Bronchial epithelial cell (primary cell): ENCODE results near the gene RCE1. TPM values are rescaled to one million over a fixed set of nuclear protein-coding genes. Genes with fewer than 3 reads are reported as not detected.

Source experiments
- DNase-seq: peaks from one replicate; pipeline ENCODE4 v3.0.0-alpha.2; 2010; ENCODE audit warnings: low read depth
- FAIRE-seq: peaks from 2 replicates; lab custom pipeline; 2011; peaks lifted over from hg19 to GRCh38; lab: Jason Lieb, UNC
- H3K27me3 ChIP-seq: 2 replicates; pipeline ENCODE4 v1.5.1; 2011; ENCODE audit warnings: low read length; ENCODE audit not compliant: control insufficient read depth, insufficient read depth
- H3K36me3 ChIP-seq: 2 replicates; pipeline ENCODE4 v1.5.1; 2011; ENCODE audit warnings: low read length; ENCODE audit not compliant: control insufficient read depth, insufficient read depth
- H3K4me3 ChIP-seq: 2 replicates; pipeline ENCODE4 v1.5.1; 2011; ENCODE audit warnings: mild to moderate bottlenecking, low read depth, low read length, control low read depth
- total RNA-seq: library from RNA; depleted of rRNA; stranded (reverse); fragments of >200 nt; gene quantifications from 2 replicates; pipeline ENCODE4 v1.2.1, GENCODE V29; 2014
- TF ChIP-seq, protein P1 (sequence below): IDR thresholded peaks from 2 replicates; pipeline ENCODE4 v1.5.1; 2011; ENCODE audit warnings: mild to moderate bottlenecking, moderate library complexity, low read length, control low read depth, inconsistent platforms; ENCODE audit not compliant: insufficient read depth, severe bottlenecking

Gene RCE1
- total RNA-seq, 1 donor from 2014 or later: 17.4 TPM

DNA sequence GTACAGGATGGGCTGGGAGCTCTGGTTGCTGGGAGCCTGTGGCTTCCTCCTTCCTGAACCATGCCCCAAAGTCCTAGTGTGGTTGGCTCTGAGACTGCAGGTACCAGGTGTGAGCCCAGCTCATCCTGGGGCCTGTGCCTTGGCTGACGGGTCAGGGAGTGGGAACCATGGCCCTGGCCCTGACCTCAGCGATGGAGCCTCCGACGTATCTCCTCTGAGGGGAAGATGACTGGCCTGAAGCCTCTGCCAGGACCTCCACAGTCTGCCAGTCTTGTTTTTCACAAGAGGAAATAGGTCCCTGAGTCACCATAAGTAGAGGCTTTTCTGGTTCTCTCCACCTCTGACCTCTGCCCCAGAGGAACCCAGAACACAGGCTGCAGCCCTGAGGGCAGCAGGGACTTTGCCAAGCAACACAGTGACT is 3.4 kb downstream of the RCE1 start:
- Histone ChIP-seq H3K4me3 (no peak overlapping the region), H3K36me3 (peaks cover 27% of the 10 kb centered on the region), H3K27me3 (no peaks in the 10 kb centered on the region)
- TF ChIP-seq, protein P1, sequence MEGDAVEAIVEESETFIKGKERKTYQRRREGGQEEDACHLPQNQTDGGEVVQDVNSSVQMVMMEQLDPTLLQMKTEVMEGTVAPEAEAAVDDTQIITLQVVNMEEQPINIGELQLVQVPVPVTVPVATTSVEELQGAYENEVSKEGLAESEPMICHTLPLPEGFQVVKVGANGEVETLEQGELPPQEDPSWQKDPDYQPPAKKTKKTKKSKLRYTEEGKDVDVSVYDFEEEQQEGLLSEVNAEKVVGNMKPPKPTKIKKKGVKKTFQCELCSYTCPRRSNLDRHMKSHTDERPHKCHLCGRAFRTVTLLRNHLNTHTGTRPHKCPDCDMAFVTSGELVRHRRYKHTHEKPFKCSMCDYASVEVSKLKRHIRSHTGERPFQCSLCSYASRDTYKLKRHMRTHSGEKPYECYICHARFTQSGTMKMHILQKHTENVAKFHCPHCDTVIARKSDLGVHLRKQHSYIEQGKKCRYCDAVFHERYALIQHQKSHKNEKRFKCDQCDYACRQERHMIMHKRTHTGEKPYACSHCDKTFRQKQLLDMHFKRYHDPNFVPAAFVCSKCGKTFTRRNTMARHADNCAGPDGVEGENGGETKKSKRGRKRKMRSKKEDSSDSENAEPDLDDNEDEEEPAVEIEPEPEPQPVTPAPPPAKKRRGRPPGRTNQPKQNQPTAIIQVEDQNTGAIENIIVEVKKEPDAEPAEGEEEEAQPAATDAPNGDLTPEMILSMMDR: no peak
- DNase-seq (no peak), FAIRE-seq (no peak)

DNA sequence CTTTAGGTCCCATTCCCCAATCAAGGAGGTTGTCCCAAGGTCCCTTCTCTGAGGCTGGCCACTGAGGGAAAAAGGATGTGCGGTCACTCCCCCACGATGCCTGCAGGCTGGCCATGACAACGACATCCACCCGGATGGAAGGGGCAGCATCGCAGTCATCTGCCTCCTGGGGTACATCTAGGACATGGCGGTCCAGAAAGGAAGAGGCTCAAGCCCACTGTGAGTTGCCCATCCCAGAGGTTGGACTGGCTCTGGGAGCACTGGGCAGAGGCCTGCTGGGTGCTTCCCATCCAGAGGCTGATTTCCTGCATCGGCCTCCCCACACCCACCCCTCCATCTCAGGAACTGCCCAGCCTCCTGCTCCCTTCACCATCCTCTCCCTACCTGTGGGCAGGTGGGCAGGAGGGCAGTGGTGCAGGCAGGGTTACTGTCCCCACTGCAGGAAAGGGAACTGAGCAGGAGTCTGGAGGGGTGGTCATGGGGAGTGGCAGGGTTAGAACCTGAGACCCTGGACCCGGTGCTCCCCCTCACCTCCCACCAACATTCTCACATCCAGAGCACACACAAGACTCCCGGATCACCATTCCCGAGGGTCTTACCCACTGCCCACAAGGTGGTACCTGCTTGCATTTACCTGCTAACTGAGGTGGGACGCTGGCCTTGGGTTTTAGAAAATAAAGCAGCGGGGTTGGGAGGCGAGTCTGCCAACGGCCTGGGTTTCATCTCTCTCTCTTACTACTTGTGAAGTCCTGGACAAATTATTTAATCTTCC is 4.4 kb downstream of the RCE1 start:
- no peaks in the 10 kb centered on the region for H3K27me3 ChIP-seq
- peaks cover 29% of the 10 kb centered on the region for H3K36me3 ChIP-seq
- TF ChIP-seq, protein P1: no peak
- FAIRE-seq (peak; percentile 43), DNase-seq (no peak)
- H3K4me3 ChIP-seq: no peak overlapping the region

DNA sequence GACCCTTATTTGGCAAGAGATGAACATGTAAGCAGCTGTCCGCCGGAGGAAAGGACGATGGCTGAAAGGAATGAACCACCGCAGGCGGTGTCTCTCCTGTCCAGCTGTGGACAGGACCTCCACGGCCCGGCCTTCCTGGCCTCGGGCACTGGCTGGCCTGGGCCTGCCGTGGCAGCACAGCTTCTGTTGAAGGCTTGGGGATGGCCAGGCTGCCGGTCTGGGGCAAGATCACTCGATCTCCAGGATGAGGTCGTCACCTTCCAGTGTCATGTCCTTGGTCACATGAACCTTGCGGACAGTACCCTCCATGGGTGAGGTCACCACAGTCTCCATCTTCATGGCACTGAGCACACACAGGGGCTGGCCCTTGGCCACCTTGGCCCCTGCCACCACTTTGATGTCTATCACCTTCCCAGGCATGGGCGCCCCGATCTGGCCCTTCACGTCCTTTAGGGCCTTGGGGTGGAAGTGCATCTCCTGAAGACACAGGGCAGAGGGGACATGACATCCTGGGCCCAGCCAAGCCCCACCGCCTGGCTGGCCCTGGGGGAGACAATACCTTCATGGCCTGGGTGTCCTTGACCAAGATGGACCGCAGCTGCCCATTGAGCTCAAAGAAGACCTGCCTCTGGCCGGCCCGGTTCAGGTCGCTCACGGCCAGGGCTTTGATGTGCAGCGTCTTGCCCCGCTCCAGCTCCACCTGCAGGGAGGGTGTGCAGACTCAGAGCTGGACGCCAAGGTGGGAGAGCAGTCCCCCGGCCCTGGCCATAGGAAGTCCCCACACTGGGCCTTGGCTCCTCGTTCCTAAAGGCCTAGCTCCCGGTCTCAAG is 5.6 kb downstream of the RCE1 start:
- TF ChIP-seq, protein P1: no peak
- no peak for FAIRE-seq
- peaks cover 29% of the 10 kb centered on the region for H3K36me3 ChIP-seq

DNA sequence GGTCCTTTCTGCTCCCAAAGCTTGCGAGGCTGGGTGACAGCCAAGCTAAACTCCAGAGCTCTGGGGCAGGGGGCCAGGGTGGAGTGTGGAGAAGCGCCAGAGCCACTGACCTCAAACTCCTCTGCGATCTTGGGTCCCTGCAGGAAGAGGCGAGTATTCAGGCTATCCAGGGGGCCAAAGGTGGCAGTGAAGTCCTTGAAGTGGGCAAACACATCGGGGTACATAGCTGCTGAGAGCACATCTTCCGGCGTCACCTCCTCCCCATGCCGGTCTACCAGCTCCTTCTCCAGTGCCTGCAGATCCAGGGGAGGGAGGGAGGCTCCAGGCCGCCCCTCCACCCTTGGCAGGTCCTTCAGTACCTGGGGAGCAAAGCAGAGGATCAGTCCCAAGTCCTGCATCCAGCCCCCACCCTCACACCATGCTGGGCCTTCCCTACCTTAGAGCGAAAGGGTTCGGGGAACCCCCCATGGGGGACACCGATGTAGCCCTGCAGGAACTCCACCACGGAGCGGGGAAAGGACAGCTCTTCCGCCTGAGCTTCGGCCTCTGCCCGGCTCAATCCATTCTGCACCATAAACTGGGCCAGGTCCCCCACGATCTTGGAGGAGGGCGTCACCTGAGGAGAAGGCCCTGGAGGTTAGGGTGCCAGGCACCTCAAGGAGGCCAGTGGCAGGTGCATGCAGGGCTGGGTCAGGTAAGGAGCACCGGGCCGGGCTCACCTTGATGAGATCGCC is 6.4 kb downstream of the RCE1 start:
- H3K27me3 ChIP-seq: no peaks in the 10 kb centered on the region
- DNase-seq: no peak
- no peak overlapping the region for H3K4me3 ChIP-seq
- TF ChIP-seq, protein P1: no peak
- peaks cover 28% of the 10 kb centered on the region for H3K36me3 ChIP-seq
- FAIRE-seq: no peak

More for the DNA sequence above, 5.6 kb downstream of the RCE1 start:
- DNase-seq: no peak
- H3K4me3 ChIP-seq: no peak overlapping the region
- H3K27me3 ChIP-seq: no peaks in the 10 kb centered on the region

DNA sequence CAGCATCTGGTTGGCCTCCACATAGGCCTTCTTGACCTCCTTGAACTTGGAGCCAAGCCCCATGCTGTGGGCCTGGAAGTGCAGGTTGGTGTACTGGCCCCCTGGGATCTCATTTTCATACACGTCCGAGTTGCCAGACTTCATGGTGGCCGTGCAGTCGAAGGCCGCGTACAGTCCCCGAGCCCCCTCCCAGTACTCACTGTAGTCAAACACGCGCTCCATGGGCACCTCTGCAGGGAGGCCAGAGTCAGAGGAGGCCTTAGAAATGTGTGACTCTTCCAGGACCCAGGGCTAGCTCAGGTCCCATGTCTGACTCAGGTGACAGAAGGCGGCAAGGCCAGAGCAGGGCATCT is 7.0 kb downstream of the RCE1 start:
- TF ChIP-seq, protein P1: no peak
- Histone ChIP-seq H3K4me3 (no peak overlapping the region), H3K27me3 (no peaks in the 10 kb centered on the region), H3K36me3 (peaks cover 22% of the 10 kb centered on the region)
- no peak for DNase-seq
- no peak for FAIRE-seq
